Mesothelial cell of epicardium (in vitro differentiated cells): ENCODE results near the gene IL13. TPM values are rescaled to one million over a fixed set of nuclear protein-coding genes. Genes with fewer than 3 reads are reported as not detected.

Source experiments
- DNase-seq, 2 experiments: peaks; one replicate each; pipeline ENCODE4 v3.0.0; 2021; ENCODE audit warnings: low spot score in 2 of 2; ENCODE audit not compliant: unreplicated experiment in 2 of 2
- H3K27ac Mint-ChIP-seq: 2 replicates; pipeline ENCODE4 v1.8.0; 2021; ENCODE audit warnings: mixed read lengths
- H3K27me3 Mint-ChIP-seq: 2 replicates; pipeline ENCODE4 v1.8.0; 2021; ENCODE audit warnings: low read depth, mixed read lengths
- H3K36me3 Mint-ChIP-seq: 2 replicates; pipeline ENCODE4 v1.8.0; 2021; ENCODE audit warnings: mixed read lengths
- H3K4me1 Mint-ChIP-seq: 2 replicates; pipeline ENCODE4 v1.8.0; 2021; ENCODE audit warnings: mixed read lengths
- H3K4me3 Mint-ChIP-seq: 2 replicates; pipeline ENCODE4 v1.8.0; 2021; ENCODE audit warnings: mild to moderate bottlenecking, moderate library complexity, mixed read lengths
- H3K9me3 Mint-ChIP-seq: 2 replicates; pipeline ENCODE4 v1.8.0; 2021; ENCODE audit warnings: mixed read lengths
- total RNA-seq: library from RNA; stranded (reverse); gene quantifications from 3 replicates; pipeline ENCODE4 v1.2.1, GENCODE V29; 2021
- TF ChIP-seq, protein P1 (sequence below): fragments of 200-600 bp; sonication (generic); IDR thresholded peaks from one replicate; pipeline ENCODE4 v1.5.0; 2021; ENCODE audit warnings: antibody characterized with exemption; ENCODE audit not compliant: unreplicated experiment

The IL13 gene
- total RNA-seq, 1 donor from 2014 or later: 0.78 TPM

DNA sequence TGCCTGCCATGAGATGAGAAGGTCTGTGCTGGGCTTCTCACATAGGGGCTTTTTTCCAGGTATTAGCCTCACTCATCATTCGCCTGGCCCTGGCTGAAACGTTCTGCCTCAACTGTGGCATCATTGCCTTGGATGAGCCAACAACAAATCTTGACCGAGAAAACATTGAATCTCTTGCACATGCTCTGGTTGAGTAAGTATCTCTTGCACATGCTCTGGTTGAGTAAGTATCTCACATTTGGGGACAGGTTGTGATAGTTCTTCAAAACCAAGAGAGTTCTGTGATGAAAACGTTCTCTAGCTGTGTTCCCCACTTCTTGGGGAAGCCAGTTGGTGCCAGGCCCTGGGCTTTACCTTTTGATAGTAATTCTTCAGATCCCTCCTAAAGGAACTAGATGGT lies 17.4 kb upstream of the IL13 start:
- no peaks in the 10 kb centered on the region for H3K9me3 Mint-ChIP-seq
- H3K27ac Mint-ChIP-seq: no peak overlapping the region
- H3K4me1 Mint-ChIP-seq: no peaks in the 10 kb centered on the region
- peaks cover 50% of the 10 kb centered on the region for H3K36me3 Mint-ChIP-seq
- TF ChIP-seq, protein P1, sequence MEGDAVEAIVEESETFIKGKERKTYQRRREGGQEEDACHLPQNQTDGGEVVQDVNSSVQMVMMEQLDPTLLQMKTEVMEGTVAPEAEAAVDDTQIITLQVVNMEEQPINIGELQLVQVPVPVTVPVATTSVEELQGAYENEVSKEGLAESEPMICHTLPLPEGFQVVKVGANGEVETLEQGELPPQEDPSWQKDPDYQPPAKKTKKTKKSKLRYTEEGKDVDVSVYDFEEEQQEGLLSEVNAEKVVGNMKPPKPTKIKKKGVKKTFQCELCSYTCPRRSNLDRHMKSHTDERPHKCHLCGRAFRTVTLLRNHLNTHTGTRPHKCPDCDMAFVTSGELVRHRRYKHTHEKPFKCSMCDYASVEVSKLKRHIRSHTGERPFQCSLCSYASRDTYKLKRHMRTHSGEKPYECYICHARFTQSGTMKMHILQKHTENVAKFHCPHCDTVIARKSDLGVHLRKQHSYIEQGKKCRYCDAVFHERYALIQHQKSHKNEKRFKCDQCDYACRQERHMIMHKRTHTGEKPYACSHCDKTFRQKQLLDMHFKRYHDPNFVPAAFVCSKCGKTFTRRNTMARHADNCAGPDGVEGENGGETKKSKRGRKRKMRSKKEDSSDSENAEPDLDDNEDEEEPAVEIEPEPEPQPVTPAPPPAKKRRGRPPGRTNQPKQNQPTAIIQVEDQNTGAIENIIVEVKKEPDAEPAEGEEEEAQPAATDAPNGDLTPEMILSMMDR: no peak
- DNase-seq: no peak
- no peak overlapping the region for H3K4me3 Mint-ChIP-seq
- H3K27me3 Mint-ChIP-seq: no peaks in the 10 kb centered on the region

DNA sequence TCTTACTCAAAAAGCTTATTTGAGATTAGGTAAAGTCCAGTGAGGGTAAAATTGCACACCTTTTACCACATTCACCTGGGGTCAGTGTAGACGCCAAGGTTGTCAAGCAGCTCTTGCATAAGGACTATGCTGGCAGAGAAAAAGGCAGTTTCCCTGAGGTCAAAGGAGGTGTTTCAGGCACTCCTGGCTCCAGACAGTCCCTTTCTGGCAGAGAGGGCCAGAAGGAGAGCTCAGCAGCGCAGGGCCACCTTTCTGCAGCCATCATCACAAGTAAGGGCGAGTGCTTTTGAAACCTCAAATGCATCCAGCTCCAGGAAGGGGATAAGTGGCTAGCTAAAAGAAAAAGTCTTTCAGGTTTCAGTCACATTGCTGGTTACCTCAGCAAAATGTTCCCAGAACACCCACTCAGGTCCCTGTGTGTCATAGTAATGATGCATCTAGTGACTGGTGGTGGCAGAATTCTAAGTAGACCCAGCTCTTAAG lies 16.7 kb upstream of the IL13 start:
- Mint-ChIP-seq H3K36me3 (peaks cover 48% of the 10 kb centered on the region), H3K4me3 (no peak overlapping the region), H3K27me3 (no peaks in the 10 kb centered on the region), H3K4me1 (no peaks in the 10 kb centered on the region), H3K9me3 (no peaks in the 10 kb centered on the region), H3K27ac (no peak overlapping the region)
- no peak for DNase-seq
- TF ChIP-seq, protein P1: no peak

DNA sequence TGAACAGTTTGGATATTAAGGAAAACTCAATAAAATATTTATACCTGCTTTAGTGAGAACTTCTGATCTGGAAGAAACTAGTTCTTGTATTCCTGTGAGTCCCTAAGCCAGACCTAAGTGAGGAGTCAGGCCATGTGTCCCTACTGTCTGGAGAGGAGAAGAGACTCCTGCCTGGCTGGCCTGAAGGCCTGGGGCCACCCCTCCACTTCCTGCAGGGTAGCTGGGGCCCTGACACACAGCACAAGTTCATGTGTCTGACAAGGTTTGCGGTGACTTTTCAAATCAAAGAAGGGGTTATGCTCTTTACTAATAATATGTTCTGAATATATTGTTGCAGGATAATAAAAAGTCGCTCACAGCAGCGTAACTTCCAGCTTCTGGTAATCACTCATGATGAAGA lies 16.1 kb upstream of the IL13 start:
- H3K27ac Mint-ChIP-seq: no peak overlapping the region
- no peak for DNase-seq
- TF ChIP-seq, protein P1: no peak
- H3K27me3 Mint-ChIP-seq: no peaks in the 10 kb centered on the region
- H3K4me3 Mint-ChIP-seq: no peak overlapping the region
- H3K36me3 Mint-ChIP-seq: peaks cover 48% of the 10 kb centered on the region
- H3K4me1 Mint-ChIP-seq: no peaks in the 10 kb centered on the region
- H3K9me3 Mint-ChIP-seq: no peaks in the 10 kb centered on the region

DNA sequence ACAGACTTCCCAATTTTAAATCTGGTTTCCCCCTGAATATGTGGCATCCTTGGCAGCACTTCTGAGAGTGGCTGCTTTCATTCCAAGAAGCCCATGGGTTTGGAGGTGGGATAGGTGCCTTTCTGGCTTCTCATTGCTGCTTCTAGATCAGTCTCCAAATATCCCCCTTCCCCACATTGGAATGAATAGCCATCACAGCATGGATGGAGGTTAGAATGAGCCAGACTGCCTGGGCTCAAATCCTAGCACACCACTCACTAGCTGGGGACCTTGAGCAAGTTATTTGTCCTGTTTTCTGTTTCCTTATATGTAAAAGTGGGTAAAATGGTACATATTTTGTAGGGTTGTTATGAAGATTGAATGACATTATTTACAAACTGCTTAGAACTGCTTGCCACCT lies 13.8 kb upstream of the IL13 start:
- H3K9me3 Mint-ChIP-seq: peaks cover 18% of the 10 kb centered on the region
- H3K36me3 Mint-ChIP-seq: peaks cover 43% of the 10 kb centered on the region

DNA sequence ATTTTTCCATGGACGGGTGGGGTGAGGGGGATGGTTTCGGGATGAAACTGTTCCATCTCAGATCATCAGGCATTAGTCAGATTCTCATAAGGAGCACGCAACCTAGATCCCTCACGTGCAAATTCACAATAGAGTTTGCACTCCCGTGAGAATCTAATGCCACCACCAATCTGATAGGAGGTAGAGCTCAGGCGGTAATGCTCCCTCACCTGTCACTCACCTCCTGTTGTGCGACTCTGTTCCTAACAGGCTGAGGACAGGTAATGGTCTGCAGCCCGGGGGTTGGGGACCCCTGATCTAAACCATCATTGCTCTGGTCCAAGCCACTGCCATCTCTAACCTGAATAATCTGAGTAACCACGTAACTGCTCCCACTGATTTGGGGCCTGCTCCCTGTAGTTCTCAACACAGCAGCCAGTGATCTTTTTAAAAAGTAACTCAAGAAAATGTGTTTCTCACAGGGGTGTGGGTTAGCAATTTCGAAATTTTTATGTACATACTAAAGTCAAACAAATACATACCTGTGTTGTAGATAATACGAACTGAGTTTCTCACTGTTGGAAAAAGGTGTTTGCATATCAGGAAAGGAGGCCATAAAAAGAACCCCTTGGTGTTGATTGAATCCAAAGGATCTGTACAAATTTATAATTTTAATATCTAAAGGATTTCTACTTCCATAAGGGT lies 11.2 kb upstream of the IL13 start:
- Mint-ChIP-seq H3K36me3 (peaks cover 30% of the 10 kb centered on the region), H3K4me1 (no peaks in the 10 kb centered on the region), H3K27me3 (peaks cover 9% of the 10 kb centered on the region), H3K4me3 (no peak overlapping the region), H3K27ac (no peak overlapping the region), H3K9me3 (peaks cover 26% of the 10 kb centered on the region)
- no peak for DNase-seq
- TF ChIP-seq, protein P1: no peak

More for the DNA sequence above, 13.8 kb upstream of the IL13 start:
- Mint-ChIP-seq H3K27ac (no peak overlapping the region), H3K4me1 (no peaks in the 10 kb centered on the region), H3K4me3 (no peak overlapping the region), H3K27me3 (peaks cover 4% of the 10 kb centered on the region)
- TF ChIP-seq, protein P1: no peak
- no peak for DNase-seq
